IPS DF 19.7 (cell line): Measurements from ENCODE around the gene PLPPR1.
"Not testable (repeated sequence)": the region's sequence is repeated elsewhere in the genome, so short reads cannot be mapped to it uniquely, and the experiment has no call there.

Source experiments
- DNase-seq: peaks from one replicate; pipeline ENCODE4 v3.0.0-alpha.2; 2013; ENCODE audit warnings: low read depth, low spot score

PLPPR1 gene

GRCh38 chr9:101028346-101029314 lies at the start of gene PLPPR1:
TSS of gene PLPPR1 (plus strand) at chr9:101028727.
- no peak for DNase-seq

DNA sequence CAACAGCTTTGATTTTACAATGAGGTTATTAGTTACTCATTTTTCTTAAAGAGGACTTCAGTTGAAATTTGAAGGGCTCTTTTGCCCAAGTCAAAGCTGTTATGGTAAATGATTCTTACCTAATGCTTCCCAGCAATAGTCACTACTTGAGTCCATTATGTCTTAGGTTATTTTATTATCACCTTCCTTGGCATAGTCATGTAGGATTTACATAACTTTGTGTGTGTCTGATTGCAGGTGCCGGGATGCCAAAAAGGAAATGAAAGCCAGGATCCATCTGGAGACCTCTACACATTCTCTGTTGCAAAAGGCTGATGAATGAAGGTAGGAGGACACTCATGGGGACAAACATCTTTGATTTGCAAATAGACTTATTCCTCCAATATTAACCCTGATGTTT lies 38.8 kb upstream of the PLPPR1 start:
- DNase-seq, result no peak

GRCh38 chr9:100990605-100991381 lies 37.7 kb upstream of the PLPPR1 start:
- no peak for DNase-seq

DNA sequence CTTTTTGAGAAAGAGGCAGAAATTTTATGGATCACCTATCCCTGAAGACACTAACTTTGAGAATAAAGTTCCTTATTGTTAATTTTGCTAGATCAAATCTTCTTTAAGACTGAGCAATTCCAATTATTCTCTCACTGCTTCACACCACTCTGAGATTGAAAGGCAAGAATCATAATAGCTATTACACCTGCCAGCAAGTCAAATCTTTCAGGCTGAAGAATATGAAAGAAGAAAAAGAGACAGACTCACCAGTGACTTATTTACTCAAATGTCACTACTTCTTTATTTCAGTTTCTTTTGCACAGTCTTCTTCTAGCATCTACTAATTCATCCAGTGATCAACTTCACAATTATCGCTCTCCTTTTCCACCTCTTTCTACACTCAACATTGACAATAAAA lies 35.9 kb upstream of the PLPPR1 start:
- no peak for DNase-seq

GRCh38 chr9:100999906-101000544 lies 28.5 kb upstream of the PLPPR1 start:
- no peak for DNase-seq

GRCh38 chr9:101005246-101005645 lies 23.3 kb upstream of the PLPPR1 start:
- no peak for DNase-seq

DNA sequence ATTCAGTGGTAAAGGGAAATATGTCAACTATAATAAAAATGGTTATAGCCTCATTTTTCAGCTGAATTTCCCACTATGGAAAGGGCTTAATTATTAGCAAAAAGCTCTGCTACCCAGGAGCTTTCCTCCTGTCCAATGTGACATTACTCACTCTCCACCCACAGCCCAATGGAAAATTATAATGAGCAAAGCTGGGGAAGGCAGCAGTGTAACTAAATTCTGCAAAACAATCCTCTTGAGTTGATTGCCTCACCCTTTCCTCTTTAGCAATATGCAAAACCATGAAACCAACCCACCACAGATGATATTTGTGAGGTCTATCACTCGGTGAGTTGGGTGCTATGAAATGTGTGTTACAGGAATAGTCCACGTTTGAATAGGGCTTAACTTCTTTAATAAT lies 14.0 kb upstream of the PLPPR1 start:
- DNase-seq, result no peak

GRCh38 chr9:101018467-101018866 lies 10.1 kb upstream of the PLPPR1 start:
- DNase-seq, result no peak

- DNase-seq, result no peak
Measured at GRCh38 chr9:101022704-101023103, 5.8 kb upstream of the PLPPR1 start.

DNA sequence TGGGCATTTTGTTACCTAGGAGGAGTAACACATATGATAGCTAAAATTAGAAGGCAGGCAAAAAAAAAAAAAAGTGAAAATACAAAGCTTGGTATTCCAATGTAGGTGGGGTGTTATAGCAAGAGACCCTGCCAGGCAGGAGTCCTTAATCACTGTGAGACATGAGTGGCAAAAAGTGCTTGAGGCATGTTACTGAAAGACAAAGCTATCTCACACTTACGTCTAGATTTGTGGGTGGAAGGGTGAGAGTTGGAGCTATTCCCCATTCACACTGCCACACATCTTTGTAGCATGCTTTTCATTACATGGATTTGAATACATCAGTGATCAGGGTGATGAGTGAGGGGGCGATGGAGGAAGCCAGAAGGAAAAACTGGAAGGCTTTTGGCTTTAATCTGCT lies 2.6 kb upstream of the PLPPR1 start:
- DNase-seq, result no peak

DNA sequence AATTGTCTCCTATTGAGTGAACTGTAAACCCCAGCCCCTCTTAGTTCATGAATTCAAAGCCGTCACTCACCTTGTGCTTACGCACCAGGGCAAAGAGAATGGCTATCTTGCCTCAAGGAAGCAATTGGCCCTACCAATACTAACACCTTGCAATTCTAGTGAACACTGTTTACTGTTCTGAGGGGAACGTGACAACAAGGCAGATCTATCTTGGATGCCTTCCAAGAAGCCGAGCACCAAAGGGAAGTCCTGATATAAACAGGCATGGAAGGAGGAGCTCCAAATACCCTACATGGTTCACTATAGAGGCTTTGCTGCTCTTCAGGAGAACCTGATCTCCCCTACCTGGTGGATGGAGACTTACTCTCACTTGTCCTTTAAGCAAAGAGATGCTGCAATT lies 1.7 kb upstream of the PLPPR1 start:
- no peak for DNase-seq

DNA sequence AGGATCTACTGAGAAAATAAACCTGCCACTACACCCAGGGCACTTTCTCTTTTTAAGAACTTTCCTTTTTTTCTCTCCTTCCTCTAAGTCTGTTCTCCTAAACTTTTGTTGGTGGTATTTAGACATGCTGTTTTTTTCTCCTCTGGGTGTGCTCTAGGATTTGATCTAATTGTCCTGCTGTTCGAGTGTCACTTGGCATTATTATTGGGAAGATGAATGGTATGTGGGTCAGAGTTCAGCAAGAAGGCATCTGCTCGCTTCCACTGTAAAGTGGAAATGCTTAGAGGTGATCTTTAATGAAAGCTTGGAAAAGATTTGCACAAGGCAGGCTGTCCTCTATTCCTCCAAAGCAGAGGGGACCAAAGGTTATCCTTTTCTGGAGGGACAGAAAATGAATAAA lies 1.3 kb upstream of the PLPPR1 start:
- no peak for DNase-seq

- DNase-seq, result no peak
Measured at GRCh38 chr9:101027733-101028345, 688 bp upstream of the PLPPR1 start.

- no peak for DNase-seq
Measured at GRCh38 chr9:101029315-101030085, 973 bp downstream of the PLPPR1 start.

DNA sequence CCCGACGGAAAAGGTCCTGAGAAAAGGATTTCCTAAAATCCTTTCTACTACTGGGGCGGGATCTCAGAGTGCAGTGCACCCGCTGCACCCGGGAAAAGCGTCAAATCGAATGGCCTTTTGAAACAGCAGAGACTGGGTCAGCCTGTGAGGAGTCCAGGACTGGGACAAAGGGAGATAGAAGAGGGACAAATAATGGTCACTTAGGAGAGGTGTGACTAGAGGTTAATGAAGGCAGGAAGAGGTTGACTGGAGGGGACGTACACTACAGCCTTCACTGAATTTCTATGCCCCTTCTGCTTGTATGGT lies 1.5 kb downstream of the PLPPR1 start:
- DNase-seq, result no peak

DNA sequence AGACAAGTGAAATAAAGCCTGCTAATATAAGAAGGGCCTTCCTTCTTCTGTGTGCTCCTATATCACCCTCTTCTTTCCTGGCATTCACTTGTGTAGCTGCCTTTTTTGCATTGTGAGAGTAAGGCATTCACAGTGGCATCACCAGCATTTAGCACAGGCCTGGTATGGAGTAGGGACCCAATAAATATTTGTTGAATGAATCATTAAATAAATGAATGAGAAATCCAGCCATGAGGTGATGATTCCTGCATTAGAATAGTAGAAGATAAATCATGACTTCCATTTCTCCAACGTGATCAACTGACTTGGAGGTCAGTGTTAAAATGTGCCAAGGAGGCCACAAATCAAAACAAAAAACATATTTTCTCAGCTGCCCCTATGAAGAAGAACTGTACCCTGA lies 3.9 kb downstream of the PLPPR1 start:
- DNase-seq, result no peak

DNA sequence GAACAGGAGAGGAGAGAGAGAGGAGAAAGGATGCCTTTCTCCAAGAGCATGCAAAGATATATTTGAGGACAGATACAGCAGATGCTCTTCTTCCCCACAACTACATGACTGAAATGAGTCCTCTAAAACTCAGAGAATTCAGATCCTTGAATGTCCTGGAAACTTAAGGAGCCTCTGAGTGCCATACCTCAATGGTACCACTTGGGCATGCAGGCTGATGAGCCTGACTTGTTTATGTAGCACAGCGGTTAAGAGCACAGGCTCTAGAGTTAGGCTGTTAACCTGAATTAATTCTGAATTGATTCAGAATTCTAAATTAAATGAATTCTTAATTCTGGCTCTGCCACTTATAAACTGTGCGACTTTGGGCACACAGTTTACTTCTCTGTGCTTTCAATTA lies 5.7 kb downstream of the PLPPR1 start:
- DNase-seq, result no peak

GRCh38 chr9:101035098-101035497 lies 6.6 kb downstream of the PLPPR1 start:
- no peak for DNase-seq

DNA sequence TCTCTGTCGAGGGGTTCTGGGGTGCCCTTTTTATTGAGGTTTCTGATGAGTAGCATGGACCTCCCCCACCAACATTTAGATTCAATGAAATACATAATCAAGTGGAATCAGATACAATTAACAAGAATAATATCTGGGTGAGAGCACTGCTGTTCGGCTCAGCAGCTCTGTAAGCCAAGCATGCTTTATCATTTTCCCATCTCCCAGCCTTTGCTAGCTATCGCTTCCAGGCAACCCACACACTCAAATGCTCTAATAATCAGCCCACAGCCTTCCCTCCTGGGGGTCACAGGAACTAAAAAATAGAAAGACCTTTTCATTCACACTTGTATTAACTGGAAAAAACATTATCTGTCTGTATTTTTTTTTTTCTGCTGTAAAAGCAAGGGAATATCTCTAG lies 8.9 kb downstream of the PLPPR1 start:
- DNase-seq, result no peak

- DNase-seq, result no peak
Measured at GRCh38 chr9:101038488-101038887, 10.0 kb downstream of the PLPPR1 start.

GRCh38 chr9:101039581-101039980 lies 11.1 kb downstream of the PLPPR1 start:
- not testable (repeated sequence) for DNase-seq
